ENCODE measurements around the gene FBXW4. TPM values are rescaled to one million over a fixed set of nuclear protein-coding genes. Genes with fewer than 3 reads are reported as not detected.
"Not testable (repeated sequence)": the region's sequence is repeated elsewhere in the genome, so short reads cannot be mapped to it uniquely, and the experiment has no call there.

The FBXW4 gene
- polyA plus RNA-seq, 1 of the 3 experiments (the other 2 are of a cell fraction): 27.6 TPM

DNA sequence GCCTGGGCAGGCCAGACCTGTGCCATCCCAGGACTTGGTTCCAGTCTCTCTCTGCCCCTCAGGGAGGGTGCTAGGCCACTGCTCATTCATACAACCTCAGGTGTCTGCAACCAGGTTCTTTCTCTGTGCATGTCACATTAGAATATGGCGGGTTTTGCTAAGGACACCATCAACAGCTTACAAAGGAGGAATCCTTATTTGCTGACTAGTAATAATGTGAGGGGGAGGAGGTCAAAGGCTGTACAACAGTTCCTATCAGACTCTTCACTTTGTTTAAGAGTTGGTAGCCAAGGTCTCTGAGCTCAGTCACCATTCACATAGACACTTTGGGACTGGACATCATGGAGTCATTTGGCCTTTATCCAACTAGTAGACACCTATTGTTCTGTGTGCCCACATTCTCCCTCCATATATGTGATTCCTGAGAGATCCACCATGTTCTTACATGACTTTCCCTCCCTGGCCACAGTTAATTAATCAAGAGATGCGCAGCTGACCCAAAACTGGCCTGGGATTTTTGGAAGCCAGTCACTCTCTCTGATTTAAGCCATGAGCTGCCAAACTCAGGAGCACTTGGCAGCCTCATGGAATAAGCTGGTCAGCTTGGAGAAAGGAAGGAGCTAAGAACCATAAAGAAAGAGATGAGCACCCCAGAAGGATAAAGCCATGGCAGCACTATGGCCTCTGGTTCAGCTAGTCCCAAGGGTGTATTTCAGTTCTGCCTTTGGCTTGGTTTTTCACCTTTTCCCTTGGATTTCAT, 55.6 kb downstream of the FBXW4 start:
- no peak overlapping the region for H3K4me3 ChIP-seq (ENCODE audit: low read depth in 2 of 2, low read length in 1 of 2)
- TF ChIP-seq MXI1 (IDR thresholded peaks at IDR 0.05; ENCODE audit: low read depth, low read length): no peak
- TF ChIP-seq TAF1 (IDR thresholded peaks at IDR 0.05; ENCODE audit: borderline replicate concordance, low read depth, low read length): no peak
- TF ChIP-seq RXRA (IDR thresholded peaks at IDR 0.05; ENCODE audit: borderline replicate concordance, low read depth): no peak
- no peak for TF ChIP-seq MEF2A (IDR thresholded peaks at IDR 0.05; ENCODE audit: borderline replicate concordance, low read depth)
- no peak for TF ChIP-seq GATA2 (CRISPR knock-in tag; IDR thresholded peaks at IDR 0.05)
- TF ChIP-seq RAD21 (IDR thresholded peaks at IDR 0.05; ENCODE audit: low read length): no peak
- TF ChIP-seq CHD2 (IDR thresholded peaks at IDR 0.05; ENCODE audit: low read length, partially characterized antibody): no peak
- no peak for TF ChIP-seq FOXJ3 (CRISPR knock-in tag; IDR thresholded peaks at IDR 0.05)
- TF ChIP-seq, protein P1, sequence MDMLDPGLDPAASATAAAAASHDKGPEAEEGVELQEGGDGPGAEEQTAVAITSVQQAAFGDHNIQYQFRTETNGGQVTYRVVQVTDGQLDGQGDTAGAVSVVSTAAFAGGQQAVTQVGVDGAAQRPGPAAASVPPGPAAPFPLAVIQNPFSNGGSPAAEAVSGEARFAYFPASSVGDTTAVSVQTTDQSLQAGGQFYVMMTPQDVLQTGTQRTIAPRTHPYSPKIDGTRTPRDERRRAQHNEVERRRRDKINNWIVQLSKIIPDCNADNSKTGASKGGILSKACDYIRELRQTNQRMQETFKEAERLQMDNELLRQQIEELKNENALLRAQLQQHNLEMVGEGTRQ (IDR thresholded peaks at IDR 0.05; ENCODE audit: borderline replicate concordance, low read depth, low read length): no peak
- TF ChIP-seq TCF12 (IDR thresholded peaks at IDR 0.05): no peak
- TF ChIP-seq TEAD4 (IDR thresholded peaks at IDR 0.05; ENCODE audit: borderline replicate concordance, insufficient read depth): no peak
- H3K4me1 ChIP-seq (ENCODE audit: control insufficient read depth in 1 of 2, insufficient read depth in 2 of 2, low read depth in 1 of 2, low read length in 1 of 2): no peaks in the 10 kb centered on the region
- H3K36me3 ChIP-seq (replicated peaks in 1 of 2; ENCODE audit: control insufficient read depth in 1 of 2, insufficient read depth in 2 of 2, low read length in 1 of 2): peaks cover 8 to 9% of the 10 kb centered on the region in 2 experiments
- H3K27ac ChIP-seq (ENCODE audit: low read depth in 2 of 2, low read length in 1 of 2): no peak overlapping the region
- no peaks in the 10 kb centered on the region for H3K9me2 ChIP-seq
- no peaks in the 10 kb centered on the region for H3K9me3 ChIP-seq
- 100% methylated on average over 2 of the region's 2 CpGs for WGBS (ENCODE audit: low lambda C conversion rate)
- H3K27me3 ChIP-seq (ENCODE audit: insufficient read depth): no peaks in the 10 kb centered on the region
- POLR2A ChIA-PET: no interaction called here
- no peak overlapping the region for H3K4me2 ChIP-seq
- no peaks in the 10 kb centered on the region for H3K79me2 ChIP-seq (ENCODE audit: insufficient read depth)
- no peak overlapping the region for H3K9ac ChIP-seq
- no peak for DNase-seq
- H3F3A ChIP-seq (replicated peaks; ENCODE audit: insufficient read depth): no peaks in the 10 kb centered on the region
- no peaks in the 10 kb centered on the region for H4K20me1 ChIP-seq (ENCODE audit: insufficient read depth)
- H2AFZ ChIP-seq (ENCODE audit: low read depth): no peak overlapping the region
- CTCF ChIA-PET: interaction anchor here (1.0 to 1.1 kb wide), 2 partner anchors 12 to 37 kb away, joined by 3 to 5 read pairs; no protein-coding TSS in a partner anchor

DNA sequence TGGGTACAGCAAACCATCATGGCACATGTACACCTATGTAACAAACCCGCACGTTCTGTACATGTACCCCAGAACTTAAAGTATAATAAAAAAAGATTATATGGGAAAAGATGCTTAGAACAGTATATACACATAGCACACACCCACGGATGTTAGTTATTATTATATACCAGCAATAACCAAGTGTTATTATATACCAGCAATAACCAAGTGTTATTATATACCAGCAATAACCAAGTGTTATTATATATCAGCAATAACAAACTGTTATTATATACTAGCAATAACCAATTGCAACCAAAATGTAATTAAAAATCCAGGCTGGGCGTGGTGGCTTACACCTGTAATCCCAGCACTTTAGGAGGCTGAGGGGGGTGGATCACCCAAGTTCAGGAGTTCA, 61.5 kb downstream of the FBXW4 start:
- H3K27ac ChIP-seq (ENCODE audit: low read depth in 2 of 2, low read length in 1 of 2); POLR2A ChIA-PET; DNase-seq; H3K4me2 ChIP-seq; H3K4me1 ChIP-seq (ENCODE audit: control insufficient read depth in 1 of 2, insufficient read depth in 2 of 2, low read depth in 1 of 2, low read length in 1 of 2); H4K20me1 ChIP-seq (ENCODE audit: insufficient read depth); H3K9me2 ChIP-seq; H3K79me2 ChIP-seq (ENCODE audit: insufficient read depth); CTCF ChIA-PET; H3K9me3 ChIP-seq; H3K9ac ChIP-seq; H3K27me3 ChIP-seq (ENCODE audit: insufficient read depth); H3K4me3 ChIP-seq (ENCODE audit: low read depth in 2 of 2, low read length in 1 of 2); H3F3A ChIP-seq (replicated peaks; ENCODE audit: insufficient read depth); H2AFZ ChIP-seq (ENCODE audit: low read depth): not testable (repeated sequence)
- H3K36me3 ChIP-seq (replicated peaks in 1 of 2; ENCODE audit: control insufficient read depth in 1 of 2, insufficient read depth in 2 of 2, low read length in 1 of 2): peaks cover 8 to 14% of the 10 kb centered on the region in 2 experiments
- WGBS (ENCODE audit: low lambda C conversion rate): 93% methylated on average over 4 of the region's 4 CpGs
